NCI-H1694 treated with DMSO at 0.1 percent for 48 hours (cell line): ENCODE data around the gene KCNAB2.

Source experiments
- DNase-seq: peaks from one replicate; lab custom pipeline; 2025; lab: John Stamatoyannopoulos, UW

The KCNAB2 gene

DNA sequence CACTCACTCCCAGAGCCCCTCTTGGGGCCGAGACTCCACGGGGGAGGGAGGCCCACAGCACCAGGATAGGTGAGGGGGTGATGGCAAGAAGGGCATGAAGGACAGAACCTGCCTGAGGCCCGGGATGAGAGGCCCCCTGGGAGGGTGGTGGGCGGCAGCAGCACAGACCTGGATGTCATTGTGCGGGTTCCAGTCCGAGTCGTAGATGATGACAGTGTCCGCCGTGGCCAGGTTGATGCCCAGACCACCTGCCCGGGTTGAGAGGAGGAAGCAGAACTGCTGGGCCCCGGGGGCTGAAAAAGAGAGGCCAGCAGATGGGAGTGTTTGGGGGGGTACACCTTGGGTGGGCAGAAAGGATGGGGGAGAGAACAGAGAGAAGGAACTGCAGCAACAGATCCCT, 84.3 kb downstream of the KCNAB2 start:
- DNase-seq, result no peak

DNA sequence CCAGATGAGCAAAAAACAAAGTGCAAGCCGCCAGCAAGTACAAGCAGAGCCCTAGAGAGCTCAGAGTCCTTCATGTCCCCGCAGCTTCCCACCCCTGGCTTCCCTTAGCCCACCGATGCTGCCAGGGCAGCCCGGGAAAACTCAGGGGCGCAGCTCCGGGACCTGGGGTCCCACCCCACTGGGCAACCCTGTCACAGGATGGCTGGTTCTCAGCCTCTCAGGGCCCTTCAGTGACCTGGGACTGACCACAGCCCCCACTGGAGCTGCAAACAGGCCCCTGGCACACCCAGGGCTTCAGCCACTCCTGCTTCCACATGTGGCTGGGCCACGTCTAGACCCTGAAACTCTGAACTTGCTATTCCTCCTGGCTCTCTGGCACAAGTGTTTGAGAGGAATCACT, 84.9 kb downstream of the KCNAB2 start:
- no peak for DNase-seq

DNA sequence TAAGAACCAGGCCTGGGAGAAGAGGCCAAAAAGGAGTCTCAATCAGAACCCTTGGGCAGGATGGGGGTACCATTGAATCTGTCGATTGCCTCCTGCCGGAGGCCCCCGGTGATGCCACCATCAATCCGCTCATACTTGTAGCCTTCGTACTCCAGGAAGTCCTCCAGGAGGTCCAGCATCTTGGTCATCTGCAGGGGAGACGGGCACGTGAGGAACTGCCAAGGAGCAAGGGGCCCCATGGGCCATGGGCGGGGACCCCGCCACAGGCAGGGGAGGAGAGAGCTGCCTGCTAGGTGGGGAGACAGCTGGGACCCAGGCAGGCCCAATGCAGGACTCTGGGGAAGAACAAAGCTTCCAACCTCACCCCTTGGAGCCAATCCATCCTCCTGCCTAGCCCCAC, 85.9 kb downstream of the KCNAB2 start:
- no peak for DNase-seq

DNA sequence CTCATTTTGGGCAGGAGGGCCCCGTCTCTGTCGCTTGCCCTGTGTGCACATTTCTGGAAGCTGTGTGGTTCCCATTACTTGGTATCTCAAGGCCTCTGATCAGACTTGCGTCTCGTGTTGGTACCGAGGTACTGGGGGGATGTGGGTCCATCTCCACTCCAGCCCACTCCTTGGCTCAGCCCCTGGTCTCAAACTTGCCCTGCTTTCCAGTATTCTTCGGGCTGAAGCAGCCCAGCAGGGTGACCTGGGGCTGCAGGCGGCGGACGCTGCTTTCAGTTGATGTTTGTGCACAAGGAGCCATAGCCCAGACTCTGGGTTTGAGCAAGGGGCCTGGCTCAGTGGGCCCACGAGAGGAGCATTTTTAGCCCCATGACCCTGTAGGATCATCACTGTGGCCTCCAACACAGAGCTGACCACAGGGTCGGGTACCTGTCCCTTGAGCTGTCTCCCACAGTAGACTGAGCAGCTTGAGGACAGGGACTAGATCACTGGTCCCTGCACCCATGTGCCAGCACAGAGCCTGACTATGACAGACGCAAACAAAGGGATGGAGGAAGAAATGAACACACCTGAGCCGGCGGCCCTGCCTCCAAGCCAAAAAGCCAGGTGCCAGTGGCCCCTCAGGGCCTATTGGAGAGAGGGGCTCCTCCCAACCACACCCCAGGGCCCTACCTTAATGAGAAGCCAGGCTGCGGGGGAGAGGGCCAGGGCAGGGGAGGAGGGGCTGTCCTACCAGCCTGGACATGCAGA, 87.6 kb downstream of the KCNAB2 start:
- DNase-seq, result no peak

DNA sequence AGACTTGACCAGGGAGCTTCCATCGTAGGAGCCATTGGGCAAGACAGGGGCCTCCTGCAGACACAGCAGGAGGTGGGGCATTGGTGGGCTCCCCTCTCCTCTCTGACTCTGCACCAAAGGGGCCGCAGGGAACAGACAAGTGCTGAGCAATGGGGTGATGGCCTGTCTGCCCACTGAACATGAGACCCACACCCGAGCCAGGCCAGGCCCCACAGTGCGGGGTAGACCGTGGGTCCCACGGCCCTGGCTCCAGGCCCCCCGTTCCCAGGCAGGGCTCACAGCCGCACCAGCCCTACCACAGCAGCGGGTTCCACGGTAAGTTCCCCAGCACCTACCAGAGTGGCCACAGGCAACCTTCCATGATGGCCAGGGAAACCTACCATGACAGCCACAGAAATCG, 88.5 kb downstream of the KCNAB2 start:
- DNase-seq, result no peak

DNA sequence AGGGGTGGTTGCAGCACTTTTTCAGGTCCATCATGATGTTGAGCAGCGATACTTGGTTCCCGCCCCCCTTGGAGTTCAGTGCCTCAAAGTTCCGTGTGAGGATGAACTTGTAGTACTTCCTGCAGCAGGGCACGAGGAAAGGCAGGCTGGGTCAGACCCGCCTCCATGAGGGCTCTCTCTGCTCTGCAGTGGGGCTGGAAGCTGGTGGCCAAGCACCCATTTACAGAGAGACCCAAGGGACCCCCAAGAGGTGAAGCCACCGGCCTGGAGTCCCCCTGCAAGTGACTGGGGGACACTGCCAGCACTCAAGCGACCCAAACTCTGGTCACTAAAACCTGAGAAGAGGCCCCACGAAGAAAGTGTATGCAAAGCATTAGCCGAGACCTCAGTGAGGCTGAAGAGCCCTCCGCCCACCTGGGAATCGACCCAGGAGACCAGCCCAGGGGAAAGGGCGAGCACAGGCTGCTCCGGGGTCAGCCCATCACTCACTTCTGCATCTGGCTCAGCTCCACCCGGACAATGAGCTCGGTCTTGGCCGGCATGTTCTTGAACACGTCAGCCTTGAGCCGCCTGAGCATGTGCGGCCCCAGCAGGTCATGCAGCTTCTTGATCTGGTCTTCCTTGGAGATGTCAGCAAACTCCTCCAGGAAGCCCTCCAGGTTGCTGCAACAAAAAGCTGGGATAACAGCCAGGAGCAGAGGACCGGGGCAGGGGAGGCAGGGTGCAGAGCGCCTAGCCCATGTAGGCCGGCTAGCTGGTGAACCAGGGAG, 89.2 kb downstream of the KCNAB2 start:
- DNase-seq, result no peak

DNA sequence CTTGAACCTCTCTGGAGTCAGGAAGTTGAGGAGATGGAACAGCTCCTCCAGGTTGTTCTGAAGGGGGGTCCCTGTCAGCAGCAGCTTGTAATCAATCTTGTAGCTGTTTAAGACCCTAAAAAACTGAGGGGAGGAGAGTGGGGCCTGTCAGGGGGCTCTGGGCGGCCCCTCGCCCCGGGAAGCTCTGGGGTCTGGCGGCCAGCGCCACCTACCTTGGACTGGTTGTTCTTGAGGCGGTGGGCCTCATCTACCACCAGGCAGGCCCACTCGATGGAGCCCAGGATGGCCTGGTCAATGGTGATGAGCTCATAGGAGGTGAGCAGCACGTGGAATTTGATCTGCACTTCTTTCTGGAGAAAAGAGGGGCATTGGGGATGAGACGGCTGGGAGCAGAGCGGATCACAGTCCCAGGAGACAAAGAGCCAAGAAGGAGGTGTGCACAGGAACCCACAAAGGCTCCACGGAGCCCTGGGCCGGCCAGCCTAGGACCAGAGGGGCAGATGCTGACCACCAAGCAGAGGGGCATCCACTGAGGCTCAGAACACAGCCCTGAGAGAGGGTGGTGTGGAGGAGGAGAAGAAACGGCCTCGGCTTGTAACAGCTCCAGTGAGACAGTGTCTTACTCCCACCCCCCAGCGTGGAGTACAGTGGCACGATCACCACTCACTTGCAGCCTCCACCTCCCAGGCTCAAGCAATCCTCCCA, 91.0 kb downstream of the KCNAB2 start:
- no peak for DNase-seq

DNA sequence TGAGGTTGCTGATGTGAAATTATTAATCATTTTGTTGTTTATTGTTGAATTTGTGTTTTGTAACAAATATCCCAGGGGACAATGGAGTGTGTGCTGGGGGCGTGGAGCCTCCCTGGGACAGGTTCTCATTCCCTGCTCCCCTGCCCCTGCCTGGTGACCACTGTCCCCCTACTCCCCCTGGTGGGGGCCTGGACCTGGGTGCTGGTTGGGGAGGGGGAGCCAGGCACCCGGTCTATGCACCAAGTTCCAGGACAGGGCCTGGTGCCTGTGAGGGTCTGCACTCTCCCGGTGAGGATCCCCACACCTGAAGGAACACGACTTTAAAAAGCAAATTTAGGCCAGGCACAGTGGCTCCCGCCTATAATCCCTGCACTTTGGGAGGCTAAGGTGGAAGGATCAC, 92.1 kb downstream of the KCNAB2 start:
- DNase-seq, result no peak

DNA sequence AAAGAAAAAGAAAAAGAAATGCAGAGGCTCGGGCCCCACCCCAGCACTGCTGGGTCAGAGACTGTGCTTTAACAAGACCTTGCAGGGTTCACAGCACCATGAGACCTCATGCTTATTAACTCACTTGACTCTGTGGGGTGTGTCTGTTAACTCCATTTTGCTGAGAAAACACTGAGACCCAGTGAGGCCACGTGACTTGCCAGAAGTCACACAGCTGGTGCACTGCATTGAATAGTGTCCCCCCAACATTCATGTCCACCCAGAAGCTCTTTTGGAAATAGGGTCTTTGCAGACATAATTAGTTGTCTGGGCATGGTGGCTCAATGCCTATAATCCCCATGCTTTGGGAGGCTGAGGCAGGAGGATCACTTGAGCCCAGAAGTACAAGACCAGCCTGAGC, 94.7 kb downstream of the KCNAB2 start:
- DNase-seq, result no peak

DNA sequence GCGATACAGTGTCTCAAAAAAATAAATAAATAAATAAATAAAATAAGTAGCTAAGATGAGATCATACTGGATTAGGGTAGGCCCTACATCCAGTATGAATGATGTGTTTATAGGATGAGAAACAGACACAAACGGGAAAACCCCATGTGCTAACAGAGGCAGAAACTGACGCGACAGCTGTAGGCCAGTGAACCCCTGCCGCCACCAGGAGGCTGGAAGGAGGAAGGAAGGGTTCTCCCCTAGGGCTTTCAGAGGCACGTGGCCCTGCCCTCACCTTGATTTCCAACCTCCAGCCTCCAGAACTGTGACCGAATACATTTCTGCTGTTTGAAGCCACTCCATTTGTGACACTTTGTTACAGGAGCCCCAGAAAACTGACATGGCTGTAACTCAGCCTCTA, 95.9 kb downstream of the KCNAB2 start:
- DNase-seq, result no peak

DNA sequence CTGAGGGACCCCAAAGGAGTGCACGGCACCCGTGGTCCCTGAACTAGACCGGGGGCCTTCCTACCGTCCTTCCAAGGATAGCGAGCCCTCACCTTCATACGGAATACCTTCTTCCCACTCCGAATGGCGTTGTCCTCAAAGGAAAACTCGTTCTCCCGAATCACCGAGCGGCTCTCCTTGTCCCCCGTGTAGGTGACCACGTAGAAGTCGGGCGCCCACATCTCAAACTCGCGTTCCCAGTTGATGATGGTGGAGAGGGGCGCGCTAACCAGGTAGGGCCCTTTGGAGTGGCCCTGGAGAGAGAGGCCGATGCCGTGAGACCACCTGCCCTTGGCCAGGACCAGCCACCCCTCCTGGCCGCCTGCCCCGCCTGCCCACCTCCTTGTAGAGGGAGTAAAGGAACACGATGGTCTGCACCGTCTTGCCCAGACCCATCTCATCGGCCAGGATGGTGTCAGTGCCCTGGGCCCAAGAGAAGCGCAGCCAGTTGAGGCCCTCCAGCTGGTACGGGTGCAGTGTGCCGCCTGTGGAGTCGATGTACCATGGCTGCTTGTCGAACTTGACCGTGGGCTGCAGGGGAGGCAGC, 96.4 kb downstream of the KCNAB2 start:
- DNase-seq, result no peak

DNA sequence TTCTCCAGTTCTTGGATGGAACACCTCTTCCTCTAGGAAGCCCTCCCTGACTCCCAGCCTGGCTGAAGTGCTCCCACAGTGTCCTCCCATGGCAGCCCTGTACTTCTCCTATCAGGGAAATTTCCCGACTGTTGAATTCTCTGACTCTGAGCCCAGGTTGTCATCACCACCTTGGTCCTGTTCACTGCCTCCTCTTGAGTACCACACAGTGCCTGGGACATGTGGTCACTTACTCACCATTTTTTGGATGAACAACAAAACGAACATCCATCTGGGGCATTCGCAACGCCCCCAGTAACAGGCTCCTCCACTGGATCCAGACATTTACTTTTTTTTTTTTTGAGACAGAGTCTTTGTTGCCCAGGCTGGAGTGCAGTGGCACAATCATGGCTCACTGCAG, 97.0 kb downstream of the KCNAB2 start:
- no peak for DNase-seq

DNA sequence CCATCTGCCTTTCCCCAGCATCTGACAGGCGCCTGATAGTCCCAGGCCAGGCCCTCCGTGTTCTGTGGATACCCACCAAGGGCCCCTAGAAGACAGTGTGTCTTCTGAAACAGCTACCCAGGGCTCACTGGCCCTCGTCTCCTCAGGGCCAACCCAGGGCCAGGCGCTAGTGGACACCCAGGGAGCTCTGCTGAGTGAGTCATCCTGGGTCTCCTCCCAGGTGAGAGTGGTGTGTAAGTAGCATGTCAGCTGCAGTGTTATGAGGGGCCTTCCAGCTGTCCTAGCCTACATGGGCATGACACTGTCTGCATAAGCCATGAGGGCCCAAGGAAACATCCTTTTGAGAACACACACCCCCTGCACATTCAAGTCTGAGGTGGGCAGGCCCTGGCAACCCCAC, 97.7 kb downstream of the KCNAB2 start:
- DNase-seq, result no peak

DNA sequence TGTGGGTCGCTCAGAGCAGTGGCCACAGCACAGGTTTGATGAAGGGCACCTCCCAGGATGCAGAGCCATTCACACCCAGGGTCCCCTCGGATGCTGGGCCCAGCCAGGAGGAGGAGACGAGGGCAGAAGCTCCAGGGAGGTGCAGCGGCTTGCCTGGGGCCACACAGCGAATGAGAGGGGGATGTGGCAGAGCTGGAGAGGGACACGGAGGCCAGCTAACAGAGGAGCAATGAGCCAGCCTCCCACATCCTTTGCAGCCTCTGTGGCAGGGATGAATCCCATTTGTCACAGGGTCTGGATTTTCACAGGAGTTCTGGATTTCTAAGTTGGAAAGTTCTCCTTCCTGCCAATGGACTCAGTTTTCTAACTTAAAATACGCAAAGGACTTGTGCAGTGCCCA, 98.5 kb downstream of the KCNAB2 start:
- DNase-seq, result no peak

DNA sequence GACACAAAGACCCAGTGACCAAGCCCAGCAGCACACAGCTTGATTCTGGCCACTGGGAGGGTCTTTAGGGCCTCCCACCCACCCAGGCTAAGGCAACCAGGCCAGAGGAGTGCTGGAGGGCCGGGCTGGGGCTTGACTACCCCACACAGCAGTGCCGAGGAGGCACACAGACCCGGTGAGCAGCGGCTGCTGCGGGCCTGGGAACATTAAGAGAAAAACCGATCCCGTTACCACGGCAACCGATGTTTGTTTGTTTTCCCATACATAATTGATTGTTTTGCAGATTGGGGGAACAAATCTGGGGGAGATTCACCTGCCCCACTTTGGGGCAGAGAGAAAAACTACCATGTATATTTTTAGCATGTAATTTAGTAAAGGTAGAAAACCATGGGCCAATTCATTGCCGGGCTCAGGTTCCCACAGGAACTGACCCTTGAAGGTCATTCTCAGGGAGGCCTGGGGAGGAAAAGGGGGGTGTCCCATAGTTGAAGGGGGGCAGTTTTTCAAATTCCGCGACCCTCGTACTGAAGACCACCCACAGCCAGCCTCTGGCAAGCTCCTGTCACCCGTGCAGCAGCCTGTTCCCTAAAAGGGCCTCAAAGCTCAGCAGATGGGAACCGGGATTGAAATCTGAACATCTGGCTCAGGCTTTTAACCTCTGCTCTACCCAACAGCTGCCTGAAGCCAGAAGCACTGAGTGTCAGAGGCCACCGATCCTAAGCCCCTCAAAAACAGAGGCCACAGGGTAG, 99.1 kb downstream of the KCNAB2 start:
- DNase-seq, result no peak

DNA sequence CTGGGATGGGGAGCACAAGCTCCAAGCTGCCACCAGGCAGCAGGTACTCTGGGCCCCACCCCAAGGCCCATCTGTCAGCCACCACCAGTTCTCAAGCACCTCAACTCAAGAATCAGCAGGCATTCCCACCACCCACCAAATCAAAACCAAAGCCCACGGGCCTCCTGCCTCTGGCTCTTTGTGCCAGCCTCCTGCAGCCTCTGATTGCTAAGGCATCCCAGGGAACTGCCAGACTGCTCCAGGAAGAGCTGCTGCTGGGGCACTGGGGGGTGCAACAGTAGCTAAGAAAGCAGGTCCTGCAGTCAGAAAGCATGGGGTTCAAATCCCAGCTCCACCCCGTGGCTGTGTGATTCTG, 99.7 kb downstream of the KCNAB2 start:
- DNase-seq, result no peak

DNA sequence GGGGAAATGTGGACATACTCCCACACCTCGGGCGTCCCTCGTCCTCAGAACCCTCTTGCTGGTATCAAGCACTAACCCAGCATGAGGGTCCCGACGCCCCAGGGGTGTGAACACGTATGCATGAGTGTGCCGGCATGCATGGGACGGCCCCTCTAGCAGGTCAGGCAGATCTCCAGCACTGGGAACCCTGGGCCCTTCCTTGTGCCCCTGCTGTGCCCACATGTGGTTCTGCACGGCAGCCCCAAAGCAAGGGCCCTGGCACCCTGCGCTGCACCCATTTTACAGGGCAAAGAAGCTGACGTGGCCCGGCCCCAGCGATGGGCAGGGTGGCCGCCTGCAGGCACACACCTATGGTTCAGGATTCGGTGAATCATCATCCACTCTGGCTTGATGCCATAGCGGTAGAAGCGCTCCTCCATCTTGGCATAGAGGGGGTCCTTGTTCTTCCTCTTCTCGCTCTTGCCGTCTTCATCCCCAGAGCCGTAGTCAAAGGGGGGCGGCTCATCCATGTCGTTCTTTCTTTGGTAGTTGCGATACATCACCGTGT, 100.2 kb downstream of the KCNAB2 start:
- no peak for DNase-seq

DNA sequence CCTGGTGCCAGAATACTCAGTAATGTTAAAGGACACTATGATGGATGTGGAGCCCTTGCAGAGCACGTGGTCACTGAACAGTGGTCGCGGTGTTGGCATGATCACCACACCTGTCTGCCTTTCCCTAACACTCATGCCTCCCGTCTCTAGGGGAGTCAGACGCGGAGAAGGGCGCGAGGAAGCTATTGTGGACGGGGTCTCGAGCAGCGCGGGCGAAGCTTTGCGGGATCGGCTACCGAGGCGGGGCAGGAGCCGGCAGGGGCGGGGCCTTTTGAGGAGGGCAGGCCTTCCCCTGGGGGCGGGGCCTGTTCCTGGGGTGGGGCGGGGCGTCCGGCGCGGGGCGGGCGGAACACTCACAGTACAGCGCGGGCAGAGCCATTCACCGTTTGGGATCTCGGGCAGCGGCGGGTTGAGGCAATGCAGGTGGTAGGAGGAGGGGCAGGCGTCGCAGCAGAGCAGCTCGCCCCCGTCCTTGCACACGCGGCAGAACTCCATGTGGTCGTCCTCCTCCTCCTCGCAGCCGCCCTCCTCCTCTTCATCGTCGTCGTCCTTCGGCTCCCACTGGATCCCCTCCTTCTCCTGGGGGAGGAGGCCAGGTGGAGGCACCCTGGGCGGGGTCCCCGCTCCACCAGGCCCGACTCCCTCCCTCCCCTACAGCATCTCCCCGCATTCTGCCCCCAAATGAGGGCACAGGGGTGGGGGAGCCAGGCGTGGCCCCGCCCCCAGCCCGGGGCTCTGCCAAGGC, 103.0 kb downstream of the KCNAB2 start:
- no peak for DNase-seq

DNA sequence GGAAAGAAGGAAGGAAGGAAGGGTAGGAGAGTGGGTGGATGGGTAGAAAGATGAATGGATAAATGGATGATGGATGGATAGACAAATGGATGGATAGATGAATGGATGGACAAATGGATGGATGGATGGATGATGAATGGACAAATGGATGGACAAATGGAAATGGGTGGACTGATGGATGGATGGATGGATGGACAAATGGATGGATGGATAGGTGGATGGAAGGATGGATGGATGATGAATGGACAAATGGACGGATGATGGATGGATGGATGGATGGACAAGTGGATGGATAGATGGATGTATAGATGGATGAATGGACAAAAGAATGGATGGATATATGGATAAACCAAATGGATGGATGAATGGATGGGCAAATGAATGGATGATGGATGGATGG, 103.9 kb downstream of the KCNAB2 start:
- DNase-seq, result no peak

DNA sequence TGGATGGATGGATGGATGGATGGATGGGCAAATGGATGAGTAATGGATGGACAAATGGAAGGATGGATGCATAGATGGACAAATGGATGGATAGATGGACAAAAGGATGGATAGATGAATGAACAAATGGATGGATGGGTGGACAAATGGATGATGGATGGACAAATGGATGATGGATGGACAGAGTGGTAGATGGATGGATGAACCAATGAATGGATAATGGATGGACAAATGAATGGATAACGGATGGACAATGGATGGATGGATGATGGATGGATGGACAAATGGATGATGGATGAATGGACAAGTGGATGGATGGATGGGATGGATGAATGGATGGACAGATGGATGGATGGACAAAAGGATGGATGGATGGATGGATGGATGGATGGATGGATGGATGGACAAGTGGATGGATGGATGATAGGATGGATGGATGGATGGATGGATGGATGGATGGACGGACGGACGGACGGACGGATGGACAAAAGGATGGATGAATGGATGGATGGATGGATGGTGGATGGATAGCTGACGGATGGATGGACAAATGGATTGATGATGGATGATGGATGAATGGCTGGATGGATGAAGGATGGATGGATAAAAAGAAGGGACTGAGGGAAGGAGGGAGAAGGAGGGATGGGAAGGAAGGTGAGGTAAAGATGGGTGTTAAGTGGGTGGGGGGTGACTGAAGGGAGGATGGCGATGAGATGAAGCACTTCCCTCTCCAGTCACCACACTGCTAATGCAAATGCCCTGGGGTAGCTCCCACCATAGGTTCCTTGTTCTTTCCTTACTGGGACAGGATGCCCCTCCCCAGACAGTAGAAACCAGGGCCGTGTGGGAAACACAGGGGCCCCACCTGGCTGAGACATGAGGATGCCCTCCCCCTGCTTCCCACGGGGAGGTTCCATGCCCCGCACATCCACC, 104.6 kb downstream of the KCNAB2 start:
- no peak for DNase-seq
